Activated CD4-positive, alpha-beta T cell treated with anti-CD3 and anti-CD28 coated beads, Interleukin-2, amount 50 U/mL, for 24 hours (primary cell): ENCODE results near the gene IL10RB.

Experiments used
- DNase-seq, 2 donors: peaks; one replicate each; pipeline ENCODE4 v3.0.0-alpha.2; 2020; ENCODE audit warnings: low read depth in 1 of 2, low spot score in 1 of 2

Gene IL10RB

DNA sequence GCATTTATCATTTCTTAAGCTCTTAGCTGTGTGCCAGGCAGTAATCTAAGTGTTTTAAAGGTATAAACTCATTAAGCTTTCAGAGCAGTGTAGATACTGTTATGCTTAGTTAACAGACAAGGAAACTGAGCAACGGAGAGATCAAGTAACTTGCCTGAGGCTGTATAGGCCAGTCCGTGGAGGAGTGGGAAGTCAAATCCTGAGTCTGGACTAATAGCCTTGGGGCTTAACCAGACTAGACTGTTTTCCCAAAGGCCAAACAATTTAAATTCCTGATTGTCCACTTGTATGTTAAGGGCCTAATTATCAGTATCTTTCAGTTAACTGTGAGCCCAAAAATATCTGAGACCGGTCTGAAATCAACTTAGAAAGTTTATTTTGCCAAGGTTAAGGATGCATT is 61.2 kb downstream of the IL10RB start:
- no peak for DNase-seq

DNA sequence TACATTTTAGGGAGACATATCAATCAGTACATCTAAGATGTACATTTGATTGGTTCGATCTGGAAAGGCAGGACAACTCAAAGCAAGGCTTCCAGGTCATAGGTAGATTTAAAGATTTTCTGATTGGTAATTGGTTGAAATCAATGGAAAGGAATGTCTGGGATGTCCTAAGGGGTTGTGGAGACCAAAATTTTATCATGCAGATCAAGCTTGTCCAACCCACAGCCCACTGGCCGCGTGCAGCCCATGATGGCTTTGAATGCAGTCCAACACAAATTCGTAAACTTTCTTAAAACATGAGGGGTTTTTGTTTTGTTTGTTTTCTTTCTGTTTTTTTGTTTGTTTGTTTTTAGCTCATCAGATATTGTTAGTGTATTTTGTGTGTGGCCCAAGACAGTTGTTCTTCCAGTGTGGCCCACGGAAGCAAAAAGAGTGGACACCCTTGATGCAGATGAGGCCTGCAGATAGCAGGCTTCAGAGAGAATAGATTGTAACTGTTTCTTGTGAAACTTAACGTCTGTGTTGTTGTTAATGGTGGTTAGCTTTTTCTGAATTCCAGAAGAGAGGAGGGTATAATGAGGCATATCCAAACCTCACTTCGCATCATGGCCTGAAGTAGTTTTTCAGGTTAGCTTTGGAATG is 61.7 kb downstream of the IL10RB start:
- no peak for DNase-seq

DNA sequence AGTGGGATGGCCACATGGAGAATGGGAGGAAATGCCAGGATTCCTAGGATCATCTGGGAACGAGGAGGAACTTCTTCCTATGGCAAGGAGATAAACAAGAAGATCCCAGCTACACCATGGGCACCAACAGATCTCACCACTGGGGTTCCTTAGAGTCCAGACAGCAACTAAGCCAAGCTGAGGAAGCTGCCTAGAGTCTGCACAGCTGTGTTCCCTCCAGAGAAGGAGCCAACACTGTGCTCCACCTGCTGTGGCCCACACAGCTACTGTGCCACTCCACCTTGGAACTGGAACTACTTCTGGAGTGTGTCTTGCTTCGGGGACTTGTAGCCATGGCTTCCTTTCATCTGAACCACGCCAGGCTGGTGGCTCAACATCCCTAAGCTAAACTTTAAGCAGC is 64.6 kb downstream of the IL10RB start:
- DNase-seq, result no peak

DNA sequence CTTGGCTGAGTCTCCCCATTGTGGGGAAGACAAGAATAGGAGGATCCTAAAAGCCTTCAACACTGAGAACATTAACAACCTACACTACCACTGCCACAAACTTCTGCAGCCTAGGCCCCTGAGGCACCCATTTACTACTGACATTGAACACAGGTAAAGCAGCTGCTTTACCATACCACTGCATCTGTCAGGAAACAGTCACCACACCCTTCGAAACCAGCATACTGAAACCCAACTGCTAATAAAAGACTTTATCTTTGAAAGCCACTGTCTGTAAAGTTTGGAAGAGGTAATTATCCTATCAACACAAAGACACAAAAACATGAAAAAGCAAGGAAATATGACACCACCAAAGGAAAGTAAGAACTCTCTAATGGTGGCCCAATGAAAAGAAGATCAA is 66.0 kb downstream of the IL10RB start:
- no peak for DNase-seq

- DNase-seq, result no peak
These were observed 68.0 kb downstream of the IL10RB start for GRCh38 chr21:33334191-33334590.

DNA sequence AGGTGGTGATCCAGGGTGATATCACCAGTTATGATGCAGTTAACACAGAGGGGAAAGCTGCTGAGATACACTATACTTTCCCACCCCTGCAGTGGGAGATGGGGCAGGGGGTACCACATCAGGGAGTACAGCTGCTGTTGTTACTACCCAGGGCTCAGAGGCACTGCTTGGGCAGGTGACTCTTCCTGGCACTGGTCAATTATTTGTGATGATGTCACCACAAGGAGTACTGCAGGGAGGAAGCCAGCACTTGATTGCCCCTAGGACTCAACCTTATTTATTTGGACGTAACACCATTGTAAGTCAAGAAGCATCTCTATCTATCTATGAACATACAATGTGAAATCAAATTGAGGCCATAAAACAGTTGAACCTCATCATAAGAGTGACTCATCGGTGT is 68.7 kb downstream of the IL10RB start:
- no peak for DNase-seq

DNA sequence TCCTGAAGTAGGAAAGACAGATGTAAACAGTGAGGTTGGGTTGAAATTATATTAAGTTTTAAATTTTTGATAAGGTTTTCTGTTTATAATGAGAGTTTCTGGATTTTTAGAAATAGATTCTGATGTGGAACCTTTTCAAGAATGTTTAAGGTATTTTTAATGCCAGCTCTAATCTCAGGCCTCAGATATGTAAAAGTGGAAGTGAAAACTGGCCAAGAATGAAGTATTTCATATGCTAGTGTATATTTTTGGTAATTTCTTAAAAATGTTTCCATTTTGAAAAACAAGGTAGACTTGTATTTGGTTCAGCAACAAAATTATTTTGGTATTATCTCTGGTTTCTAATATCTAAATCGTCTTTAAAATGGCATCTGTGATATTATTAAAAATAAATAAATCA is 73.0 kb downstream of the IL10RB start:
- DNase-seq, result no peak

DNA sequence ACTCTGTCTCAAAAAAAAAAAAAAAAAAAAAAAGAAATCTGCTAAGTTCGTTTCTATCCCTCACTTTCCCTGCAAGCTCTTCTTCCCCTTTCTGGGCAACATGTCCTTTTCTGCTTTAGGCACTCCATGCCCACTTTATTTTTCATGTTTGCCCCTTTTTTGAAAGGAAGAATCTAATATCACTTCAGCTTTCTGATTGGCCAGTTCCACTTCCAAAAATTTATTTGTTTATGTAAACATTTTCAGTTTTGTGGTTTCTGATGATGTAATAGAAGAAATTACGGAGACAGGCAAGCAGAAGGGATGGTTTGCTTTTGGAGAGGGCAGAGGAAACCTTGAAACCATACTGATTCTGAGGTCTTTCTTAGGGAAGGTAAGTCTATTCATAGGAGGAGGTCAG is 73.8 kb downstream of the IL10RB start:
- DNase-seq, result no peak

- DNase-seq, result no peak
These were observed 79.6 kb downstream of the IL10RB start for GRCh38 chr21:33345751-33346238.
